ENCODE results near the gene ROPN1. TPM values are rescaled to one million over a fixed set of nuclear protein-coding genes. Genes with fewer than 3 reads are reported as not detected.

The ROPN1 gene
- total and polyA plus RNA-seq, 10 of the 15 experiments (the other 5 are each of a cell fraction or from before 2014, with no cell fraction given), result not detected

DNA sequence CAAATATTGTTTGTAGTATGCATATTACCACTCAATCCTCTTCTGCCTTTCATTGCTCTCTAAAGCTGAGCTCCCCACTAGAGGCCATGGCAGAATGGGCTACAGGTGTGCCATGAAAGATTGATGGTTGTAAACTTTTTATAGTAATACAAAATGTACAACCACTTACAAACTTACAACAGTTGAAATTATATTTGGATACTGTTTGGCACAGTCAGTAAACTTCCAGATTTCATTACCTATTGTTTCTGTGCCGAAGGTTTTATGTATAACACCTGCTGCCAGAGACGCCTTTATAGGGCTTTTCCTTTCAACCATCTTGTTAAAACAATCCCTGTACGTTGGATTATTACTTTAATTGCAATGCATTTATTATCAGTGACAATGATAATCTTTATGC, 7.0 kb downstream of the ROPN1 start:
- ATAC-seq, result no peak
- CTCF ChIA-PET, result interaction anchor here (0.6 to 1.6 kb wide), 2 partner anchors 31 to 78 kb away, joined by 4 read pairs; no protein-coding TSS in a partner anchor
- Histone ChIP-seq H3K4me1 (ENCODE audit: control insufficient read depth, insufficient read depth, low read length) (no peaks in the 10 kb centered on the region), H3K36me3 (ENCODE audit: control insufficient read depth in 2 of 2, insufficient read depth in 2 of 2, low read length in 1 of 2) (no peaks in the 10 kb centered on the region), H3K9me3 (replicated peaks; ENCODE audit: control insufficient read depth, insufficient read depth, low read length) (no peaks in the 10 kb centered on the region), H4K20me1 (ENCODE audit: control insufficient read depth, insufficient read depth) (no peaks in the 10 kb centered on the region), H3K27me3 (replicated peaks in 1 of 2; ENCODE audit: control insufficient read depth in 2 of 2, insufficient read depth in 2 of 2, low read length in 1 of 2) (peaks cover 0 to under 1% of the 10 kb centered on the region in 2 experiments; a peak in 2 of 4 replicates), H3K79me2 (ENCODE audit: control insufficient read depth, insufficient read depth, low read length) (no peaks in the 10 kb centered on the region), H3K27ac (ENCODE audit: control insufficient read depth, insufficient read depth) (no peak overlapping the region), H3K4me2 (ENCODE audit: control insufficient read depth, insufficient read depth) (no peak overlapping the region), H3K9ac (ENCODE audit: control insufficient read depth, insufficient read depth, low read length) (no peak overlapping the region), H3K4me3 (no peak overlapping the region), H2AFZ (ENCODE audit: control insufficient read depth, low read depth, low read length) (no peak overlapping the region)
- DNase-seq (ENCODE audit: low read depth, low spot score), result no peak
- TF ChIP-seq, protein P1, sequence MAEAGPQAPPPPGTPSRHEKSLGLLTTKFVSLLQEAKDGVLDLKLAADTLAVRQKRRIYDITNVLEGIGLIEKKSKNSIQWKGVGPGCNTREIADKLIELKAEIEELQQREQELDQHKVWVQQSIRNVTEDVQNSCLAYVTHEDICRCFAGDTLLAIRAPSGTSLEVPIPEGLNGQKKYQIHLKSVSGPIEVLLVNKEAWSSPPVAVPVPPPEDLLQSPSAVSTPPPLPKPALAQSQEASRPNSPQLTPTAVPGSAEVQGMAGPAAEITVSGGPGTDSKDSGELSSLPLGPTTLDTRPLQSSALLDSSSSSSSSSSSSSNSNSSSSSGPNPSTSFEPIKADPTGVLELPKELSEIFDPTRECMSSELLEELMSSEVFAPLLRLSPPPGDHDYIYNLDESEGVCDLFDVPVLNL (IDR thresholded peaks at IDR 0.05; ENCODE audit: low read depth, low read length), result no peak
- no peak for TF ChIP-seq CREB1 (IDR thresholded peaks at IDR 0.05; ENCODE audit: low read depth)
- no peak for TF ChIP-seq POLR2A (IDR thresholded peaks at IDR 0.05; ENCODE audit: low read depth, low read length)
- no peak for TF ChIP-seq SMARCA5 (IDR thresholded peaks at IDR 0.05)
- TF ChIP-seq MYC (IDR thresholded peaks at IDR 0.05; ENCODE audit: insufficient read depth, insufficient read length, insufficient replicate concordance, low read length, severe bottlenecking), result no peak
- TF ChIP-seq SMC3 (IDR thresholded peaks at IDR 0.05; ENCODE audit: borderline replicate concordance, low read length), result no peak
- TF ChIP-seq CBFB (IDR thresholded peaks at IDR 0.05; ENCODE audit: low read depth), result no peak
- no peak for TF ChIP-seq FOXK2 (IDR thresholded peaks at IDR 0.05)
- TF ChIP-seq, protein P2, sequence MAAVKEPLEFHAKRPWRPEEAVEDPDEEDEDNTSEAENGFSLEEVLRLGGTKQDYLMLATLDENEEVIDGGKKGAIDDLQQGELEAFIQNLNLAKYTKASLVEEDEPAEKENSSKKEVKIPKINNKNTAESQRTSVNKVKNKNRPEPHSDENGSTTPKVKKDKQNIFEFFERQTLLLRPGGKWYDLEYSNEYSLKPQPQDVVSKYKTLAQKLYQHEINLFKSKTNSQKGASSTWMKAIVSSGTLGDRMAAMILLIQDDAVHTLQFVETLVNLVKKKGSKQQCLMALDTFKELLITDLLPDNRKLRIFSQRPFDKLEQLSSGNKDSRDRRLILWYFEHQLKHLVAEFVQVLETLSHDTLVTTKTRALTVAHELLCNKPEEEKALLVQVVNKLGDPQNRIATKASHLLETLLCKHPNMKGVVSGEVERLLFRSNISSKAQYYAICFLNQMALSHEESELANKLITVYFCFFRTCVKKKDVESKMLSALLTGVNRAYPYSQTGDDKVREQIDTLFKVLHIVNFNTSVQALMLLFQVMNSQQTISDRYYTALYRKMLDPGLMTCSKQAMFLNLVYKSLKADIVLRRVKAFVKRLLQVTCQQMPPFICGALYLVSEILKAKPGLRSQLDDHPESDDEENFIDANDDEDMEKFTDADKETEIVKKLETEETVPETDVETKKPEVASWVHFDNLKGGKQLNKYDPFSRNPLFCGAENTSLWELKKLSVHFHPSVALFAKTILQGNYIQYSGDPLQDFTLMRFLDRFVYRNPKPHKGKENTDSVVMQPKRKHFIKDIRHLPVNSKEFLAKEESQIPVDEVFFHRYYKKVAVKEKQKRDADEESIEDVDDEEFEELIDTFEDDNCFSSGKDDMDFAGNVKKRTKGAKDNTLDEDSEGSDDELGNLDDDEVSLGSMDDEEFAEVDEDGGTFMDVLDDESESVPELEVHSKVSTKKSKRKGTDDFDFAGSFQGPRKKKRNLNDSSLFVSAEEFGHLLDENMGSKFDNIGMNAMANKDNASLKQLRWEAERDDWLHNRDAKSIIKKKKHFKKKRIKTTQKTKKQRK (IDR thresholded peaks at IDR 0.05; ENCODE audit: low read depth, low read length), result no peak
- TF ChIP-seq, protein P3, sequence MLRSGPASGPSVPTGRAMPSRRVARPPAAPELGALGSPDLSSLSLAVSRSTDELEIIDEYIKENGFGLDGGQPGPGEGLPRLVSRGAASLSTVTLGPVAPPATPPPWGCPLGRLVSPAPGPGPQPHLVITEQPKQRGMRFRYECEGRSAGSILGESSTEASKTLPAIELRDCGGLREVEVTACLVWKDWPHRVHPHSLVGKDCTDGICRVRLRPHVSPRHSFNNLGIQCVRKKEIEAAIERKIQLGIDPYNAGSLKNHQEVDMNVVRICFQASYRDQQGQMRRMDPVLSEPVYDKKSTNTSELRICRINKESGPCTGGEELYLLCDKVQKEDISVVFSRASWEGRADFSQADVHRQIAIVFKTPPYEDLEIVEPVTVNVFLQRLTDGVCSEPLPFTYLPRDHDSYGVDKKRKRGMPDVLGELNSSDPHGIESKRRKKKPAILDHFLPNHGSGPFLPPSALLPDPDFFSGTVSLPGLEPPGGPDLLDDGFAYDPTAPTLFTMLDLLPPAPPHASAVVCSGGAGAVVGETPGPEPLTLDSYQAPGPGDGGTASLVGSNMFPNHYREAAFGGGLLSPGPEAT (IDR thresholded peaks at IDR 0.05; ENCODE audit: low read depth), result no peak
- TF ChIP-seq, protein P4, sequence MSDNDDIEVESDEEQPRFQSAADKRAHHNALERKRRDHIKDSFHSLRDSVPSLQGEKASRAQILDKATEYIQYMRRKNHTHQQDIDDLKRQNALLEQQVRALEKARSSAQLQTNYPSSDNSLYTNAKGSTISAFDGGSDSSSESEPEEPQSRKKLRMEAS (IDR thresholded peaks at IDR 0.05; ENCODE audit: low read depth, low read length), result no peak
- no peak for FAIRE-seq
- RAD21 ChIA-PET (ENCODE audit: unreplicated experiment), result no interaction called here
- SMC1A ChIA-PET (ENCODE audit: uncharacterized antibody, unreplicated experiment), result interaction anchor here (1.0 kb wide), 1 partner anchor 10 kb away, joined by 3 read pairs; no protein-coding TSS in a partner anchor
- intact Hi-C loops (cut with micrococcal nuclease; ENCODE audit: unreplicated experiment), result loop anchor here (5.0 kb wide), 2 partner anchors 103 to 243 kb away; partner anchors contain the start of gene MYLK
- 61% methylated on average over 3 of the region's 3 CpGs for WGBS (ENCODE audit: insufficient coverage, insufficient replicate concordance, low lambda C conversion rate, missing lambda C conversion rate)
- in situ Hi-C loops (cut with MboI), result no loop called here
- no TSS peak for BruUV-seq (replicated peaks)
- POLR2A ChIA-PET, result no interaction called here
